Measurements from ENCODE around the gene APCDD1L. TPM values are rescaled to one million over a fixed set of nuclear protein-coding genes. Genes with fewer than 3 reads are reported as not detected.
"Not testable (repeated sequence)": the region's sequence is repeated elsewhere in the genome, so short reads cannot be mapped to it uniquely, and the experiment has no call there.

APCDD1L gene
- polyA plus RNA-seq, 1 donor: 0.09 TPM

GRCh38 chr20:58513580-58514285 lies 1.5 kb downstream of the APCDD1L start:
- no CpG with 5 or more reads among the region's 19 CpGs for WGBS (ENCODE audit: insufficient coverage, low lambda C conversion rate)
- Histone ChIP-seq H3K9me3 (ENCODE audit: control insufficient read depth, low read depth, low read length) (peaks cover 3% of the 10 kb centered on the region), H3K4me1 (ENCODE audit: control insufficient read depth, insufficient read depth, low read length) (no peaks in the 10 kb centered on the region), H3K27ac (ENCODE audit: low read length) (no peak overlapping the region), H3K4me3 (ENCODE audit: low read length) (no peak overlapping the region), H3K27me3 (ENCODE audit: control insufficient read depth, insufficient read depth, low read length) (peaks cover 43% of the 10 kb centered on the region), H3K36me3 (ENCODE audit: control insufficient read depth, insufficient read depth, low read length) (no peaks in the 10 kb centered on the region)
- no peak for DNase-seq

- peaks cover 43% of the 10 kb centered on the region for H3K27me3 ChIP-seq (ENCODE audit: control insufficient read depth, insufficient read depth, low read length)
- no peaks in the 10 kb centered on the region for H3K36me3 ChIP-seq (ENCODE audit: control insufficient read depth, insufficient read depth, low read length)
- H3K4me1 ChIP-seq (ENCODE audit: control insufficient read depth, insufficient read depth, low read length): no peaks in the 10 kb centered on the region
- no CpG with 5 or more reads among the region's 17 CpGs for WGBS (ENCODE audit: insufficient coverage, low lambda C conversion rate)
- no peak for DNase-seq
- no peak overlapping the region for H3K27ac ChIP-seq (ENCODE audit: low read length)
- no peak overlapping the region for H3K4me3 ChIP-seq (ENCODE audit: low read length)
- peaks cover 3% of the 10 kb centered on the region for H3K9me3 ChIP-seq (ENCODE audit: control insufficient read depth, low read depth, low read length)
These were observed 2.2 kb downstream of the APCDD1L start for GRCh38 chr20:58512808-58513552.

- WGBS (ENCODE audit: insufficient coverage, low lambda C conversion rate): 80% methylated on average over 1 of the region's 9 CpGs
- no peak overlapping the region for H3K4me3 ChIP-seq (ENCODE audit: low read length)
These were observed 3.3 kb downstream of the APCDD1L start for GRCh38 chr20:58511861-58512260.

GRCh38 chr20:58511364-58511763 lies 3.8 kb downstream of the APCDD1L start:
- Histone ChIP-seq H3K4me1 (ENCODE audit: control insufficient read depth, insufficient read depth, low read length) (no peaks in the 10 kb centered on the region), H3K36me3 (ENCODE audit: control insufficient read depth, insufficient read depth, low read length) (no peaks in the 10 kb centered on the region), H3K9me3 (ENCODE audit: control insufficient read depth, low read depth, low read length) (peaks cover 3% of the 10 kb centered on the region), H3K4me3 (ENCODE audit: low read length) (no peak overlapping the region), H3K27ac (ENCODE audit: low read length) (no peak overlapping the region), H3K27me3 (ENCODE audit: control insufficient read depth, insufficient read depth, low read length) (peaks cover 42% of the 10 kb centered on the region)
- 4% methylated on average over 4 of the region's 4 CpGs for WGBS (ENCODE audit: insufficient coverage, low lambda C conversion rate)
- DNase-seq: no peak

More at GRCh38 chr20:58511861-58512260, 3.3 kb downstream of the APCDD1L start:
- no peak for DNase-seq
- Histone ChIP-seq H3K27ac (ENCODE audit: low read length) (no peak overlapping the region), H3K4me1 (ENCODE audit: control insufficient read depth, insufficient read depth, low read length) (no peaks in the 10 kb centered on the region), H3K27me3 (ENCODE audit: control insufficient read depth, insufficient read depth, low read length) (peaks cover 43% of the 10 kb centered on the region), H3K36me3 (ENCODE audit: control insufficient read depth, insufficient read depth, low read length) (no peaks in the 10 kb centered on the region), H3K9me3 (ENCODE audit: control insufficient read depth, low read depth, low read length) (peaks cover 3% of the 10 kb centered on the region)

- Histone ChIP-seq H3K9me3 (ENCODE audit: control insufficient read depth, low read depth, low read length) (peaks cover 3% of the 10 kb centered on the region), H3K4me1 (ENCODE audit: control insufficient read depth, insufficient read depth, low read length) (no peaks in the 10 kb centered on the region), H3K4me3 (ENCODE audit: low read length) (no peak overlapping the region), H3K27me3 (ENCODE audit: control insufficient read depth, insufficient read depth, low read length) (peaks cover 38% of the 10 kb centered on the region), H3K27ac (ENCODE audit: low read length) (no peak overlapping the region), H3K36me3 (ENCODE audit: control insufficient read depth, insufficient read depth, low read length) (no peaks in the 10 kb centered on the region)
- no peak for DNase-seq
- 80% methylated on average over 1 of the region's 2 CpGs for WGBS (ENCODE audit: insufficient coverage, low lambda C conversion rate)
These were observed 4.3 kb downstream of the APCDD1L start for GRCh38 chr20:58510921-58511320.

GRCh38 chr20:58508762-58509395 lies 6.3 kb downstream of the APCDD1L start:
- 100% methylated on average over 1 of the region's 17 CpGs for WGBS (ENCODE audit: insufficient coverage, low lambda C conversion rate)
- DNase-seq: no peak
- Histone ChIP-seq H3K4me1 (ENCODE audit: control insufficient read depth, insufficient read depth, low read length) (no peaks in the 10 kb centered on the region), H3K4me3 (ENCODE audit: low read length) (no peak overlapping the region), H3K27ac (ENCODE audit: low read length) (no peak overlapping the region), H3K27me3 (ENCODE audit: control insufficient read depth, insufficient read depth, low read length) (peaks cover 17% of the 10 kb centered on the region), H3K36me3 (ENCODE audit: control insufficient read depth, insufficient read depth, low read length) (no peaks in the 10 kb centered on the region), H3K9me3 (ENCODE audit: control insufficient read depth, low read depth, low read length) (peaks cover 4% of the 10 kb centered on the region)

GRCh38 chr20:58506999-58507398 lies 8.2 kb downstream of the APCDD1L start:
- not testable (repeated sequence) for DNase-seq
- no CpG with 5 or more reads among the region's 3 CpGs for WGBS (ENCODE audit: insufficient coverage, low lambda C conversion rate)

GRCh38 chr20:58504566-58504965 lies 10.6 kb downstream of the APCDD1L start:
- H3K27ac ChIP-seq (ENCODE audit: low read length): no peak overlapping the region
- H3K4me1 ChIP-seq (ENCODE audit: control insufficient read depth, insufficient read depth, low read length): no peaks in the 10 kb centered on the region
- no peak overlapping the region for H3K4me3 ChIP-seq (ENCODE audit: low read length)
- H3K36me3 ChIP-seq (ENCODE audit: control insufficient read depth, insufficient read depth, low read length): no peaks in the 10 kb centered on the region
- WGBS (ENCODE audit: insufficient coverage, low lambda C conversion rate): no CpG with 5 or more reads among the region's 3 CpGs
- DNase-seq: no peak
- H3K9me3 ChIP-seq (ENCODE audit: control insufficient read depth, low read depth, low read length): peaks cover 4% of the 10 kb centered on the region
- no peaks in the 10 kb centered on the region for H3K27me3 ChIP-seq (ENCODE audit: control insufficient read depth, insufficient read depth, low read length)

More at GRCh38 chr20:58506999-58507398, 8.2 kb downstream of the APCDD1L start:
- H3K27ac ChIP-seq (ENCODE audit: low read length); H3K27me3 ChIP-seq (ENCODE audit: control insufficient read depth, insufficient read depth, low read length); H3K9me3 ChIP-seq (ENCODE audit: control insufficient read depth, low read depth, low read length); H3K36me3 ChIP-seq (ENCODE audit: control insufficient read depth, insufficient read depth, low read length); H3K4me3 ChIP-seq (ENCODE audit: low read length); H3K4me1 ChIP-seq (ENCODE audit: control insufficient read depth, insufficient read depth, low read length): not testable (repeated sequence)

- Histone ChIP-seq H3K27me3 (ENCODE audit: control insufficient read depth, insufficient read depth, low read length) (no peaks in the 10 kb centered on the region), H3K36me3 (ENCODE audit: control insufficient read depth, insufficient read depth, low read length) (no peaks in the 10 kb centered on the region), H3K9me3 (ENCODE audit: control insufficient read depth, low read depth, low read length) (peaks cover 4% of the 10 kb centered on the region), H3K27ac (ENCODE audit: low read length) (no peak overlapping the region), H3K4me1 (ENCODE audit: control insufficient read depth, insufficient read depth, low read length) (no peaks in the 10 kb centered on the region), H3K4me3 (ENCODE audit: low read length) (no peak overlapping the region)
- DNase-seq: no peak
- WGBS (ENCODE audit: insufficient coverage, low lambda C conversion rate): no CpG with 5 or more reads among the region's 1 CpG
These were observed 11.5 kb downstream of the APCDD1L start for GRCh38 chr20:58503668-58504067.

- no CpG with 5 or more reads among the region's 7 CpGs for WGBS (ENCODE audit: insufficient coverage, low lambda C conversion rate)
- Histone ChIP-seq H3K4me1 (ENCODE audit: control insufficient read depth, insufficient read depth, low read length) (no peaks in the 10 kb centered on the region), H3K9me3 (ENCODE audit: control insufficient read depth, low read depth, low read length) (no peaks in the 10 kb centered on the region), H3K27me3 (ENCODE audit: control insufficient read depth, insufficient read depth, low read length) (no peaks in the 10 kb centered on the region), H3K36me3 (ENCODE audit: control insufficient read depth, insufficient read depth, low read length) (no peaks in the 10 kb centered on the region), H3K27ac (ENCODE audit: low read length) (no peak overlapping the region), H3K4me3 (ENCODE audit: low read length) (no peak overlapping the region)
- no peak for DNase-seq
These were observed 14.9 kb downstream of the APCDD1L start for GRCh38 chr20:58500256-58500655.

All from large intestine (tissue), 3 donors.